Activated CD4-positive, alpha-beta T cell treated with anti-CD3 and anti-CD28 coated beads, Interleukin-2, amount 10 ng/mL, durations not matched to agents 24 days and 14 days (primary cell): ENCODE data around the gene ADCY6. TPM values are rescaled to one million over a fixed set of nuclear protein-coding genes. Genes with fewer than 3 reads are reported as not detected.

Experiments used
- DNase-seq: peaks from one replicate; pipeline ENCODE4 v3.0.0; 2022
- H3K27ac Mint-ChIP-seq: one replicate; pipeline ENCODE4 v1.8.0; 2022; ENCODE audit warnings: mild to moderate bottlenecking, mixed read lengths
- H3K27me3 Mint-ChIP-seq: one replicate; pipeline ENCODE4 v1.8.0; 2022; ENCODE audit warnings: mixed read lengths
- H3K36me3 Mint-ChIP-seq: one replicate; pipeline ENCODE4 v1.8.0; 2022; ENCODE audit warnings: low read depth, mild to moderate bottlenecking, mixed read lengths
- H3K4me1 Mint-ChIP-seq: one replicate; pipeline ENCODE4 v1.8.0; 2021; ENCODE audit warnings: mixed read lengths
- H3K4me3 Mint-ChIP-seq: one replicate; pipeline ENCODE4 v1.8.0; 2022; ENCODE audit warnings: mild to moderate bottlenecking, moderate library complexity, mixed read lengths
- H3K9me3 Mint-ChIP-seq: one replicate; pipeline ENCODE4 v1.8.0; 2021; ENCODE audit warnings: mixed read lengths
- intact Hi-C: fragments of 100-400 bp; cut with micrococcal nuclease; formaldehyde crosslinking; loops from one replicate; pipeline ENCODE4 v1.15.1; 2023
- total RNA-seq: library from RNA; stranded (reverse); gene quantifications from 2 replicates; pipeline ENCODE4 v1.2.3, GENCODE V29; 2022

Gene ADCY6
- 0.14 and 0.73 TPM in 2 replicates for total RNA-seq

GRCh38 chr12:48788854-48789775, at the start of gene ADCY6:
TSS of gene ADCY6 (minus strand) at chr12:48789089. CDS start at chr12:48783434, 5,655 bp downstream.
- Mint-ChIP-seq H3K4me1 (peaks cover 2% of the 10 kb centered on the region), H3K9me3 (no peaks in the 10 kb centered on the region), H3K36me3 (no peaks in the 10 kb centered on the region), H3K27ac (no peak within 1 kb of the TSS), H3K27me3 (peaks cover 46% of the 10 kb centered on the region), H3K4me3 (peak within 1 kb of the TSS; percentile 72)
- intact Hi-C loops: no loop called here
- DNase-seq: peak; percentile 63

- intact Hi-C loops: no loop called here
- H3K27me3 Mint-ChIP-seq: no peaks in the 10 kb centered on the region
- H3K27ac Mint-ChIP-seq: no peak overlapping the region
- H3K36me3 Mint-ChIP-seq: peaks cover 52% of the 10 kb centered on the region
- H3K9me3 Mint-ChIP-seq: no peaks in the 10 kb centered on the region
- H3K4me3 Mint-ChIP-seq: no peak overlapping the region
- DNase-seq: no peak
- H3K4me1 Mint-ChIP-seq: no peaks in the 10 kb centered on the region
Measured at GRCh38 chr12:48838048-48838447, 49.2 kb upstream of the ADCY6 start.

- intact Hi-C loops: no loop called here
- Mint-ChIP-seq H3K9me3 (no peaks in the 10 kb centered on the region), H3K27me3 (no peaks in the 10 kb centered on the region), H3K27ac (no peak overlapping the region), H3K4me1 (no peaks in the 10 kb centered on the region), H3K36me3 (peaks cover 66% of the 10 kb centered on the region), H3K4me3 (no peak overlapping the region)
- DNase-seq: no peak
Measured at GRCh38 chr12:48832321-48833060, 43.6 kb upstream of the ADCY6 start.

GRCh38 chr12:48831257-48831656, 42.4 kb upstream of the ADCY6 start:
- peaks cover 54% of the 10 kb centered on the region for H3K36me3 Mint-ChIP-seq
- H3K4me3 Mint-ChIP-seq: no peak overlapping the region
- H3K27me3 Mint-ChIP-seq: no peaks in the 10 kb centered on the region
- intact Hi-C loops: no loop called here
- no peaks in the 10 kb centered on the region for H3K4me1 Mint-ChIP-seq
- no peak for DNase-seq
- H3K9me3 Mint-ChIP-seq: no peaks in the 10 kb centered on the region
- no peak overlapping the region for H3K27ac Mint-ChIP-seq

GRCh38 chr12:48828841-48829575, 40.1 kb upstream of the ADCY6 start:
- intact Hi-C loops: no loop called here
- Mint-ChIP-seq H3K9me3 (no peaks in the 10 kb centered on the region), H3K4me3 (no peak overlapping the region), H3K27me3 (no peaks in the 10 kb centered on the region), H3K27ac (no peak overlapping the region), H3K36me3 (peaks cover 44% of the 10 kb centered on the region), H3K4me1 (no peaks in the 10 kb centered on the region)
- DNase-seq: no peak

GRCh38 chr12:48828293-48828692, 39.4 kb upstream of the ADCY6 start:
- Mint-ChIP-seq H3K36me3 (peaks cover 40% of the 10 kb centered on the region), H3K4me3 (no peak overlapping the region), H3K4me1 (no peaks in the 10 kb centered on the region), H3K27ac (no peak overlapping the region), H3K27me3 (no peaks in the 10 kb centered on the region), H3K9me3 (no peaks in the 10 kb centered on the region)
- no peak for DNase-seq
- intact Hi-C loops: no loop called here

GRCh38 chr12:48827513-48828096, 38.7 kb upstream of the ADCY6 start:
- intact Hi-C loops: no loop called here
- DNase-seq: no peak
- H3K27ac Mint-ChIP-seq: no peak overlapping the region

GRCh38 chr12:48827026-48827425, 38.1 kb upstream of the ADCY6 start:
- no peak overlapping the region for H3K27ac Mint-ChIP-seq
- H3K27me3 Mint-ChIP-seq: no peaks in the 10 kb centered on the region
- H3K9me3 Mint-ChIP-seq: no peaks in the 10 kb centered on the region
- no peak overlapping the region for H3K4me3 Mint-ChIP-seq
- intact Hi-C loops: no loop called here
- H3K36me3 Mint-ChIP-seq: peaks cover 32% of the 10 kb centered on the region
- no peak for DNase-seq
- H3K4me1 Mint-ChIP-seq: no peaks in the 10 kb centered on the region

More at GRCh38 chr12:48827513-48828096, 38.7 kb upstream of the ADCY6 start:
- peaks cover 37% of the 10 kb centered on the region for H3K36me3 Mint-ChIP-seq
- no peaks in the 10 kb centered on the region for H3K4me1 Mint-ChIP-seq
- no peaks in the 10 kb centered on the region for H3K9me3 Mint-ChIP-seq
- H3K4me3 Mint-ChIP-seq: no peak overlapping the region
- no peaks in the 10 kb centered on the region for H3K27me3 Mint-ChIP-seq

- Mint-ChIP-seq H3K4me3 (no peak overlapping the region), H3K4me1 (no peaks in the 10 kb centered on the region), H3K36me3 (peaks cover 27% of the 10 kb centered on the region), H3K9me3 (no peaks in the 10 kb centered on the region), H3K27ac (no peak overlapping the region), H3K27me3 (no peaks in the 10 kb centered on the region)
- intact Hi-C loops: no loop called here
- DNase-seq: no peak
Measured at GRCh38 chr12:48826209-48826855, 37.4 kb upstream of the ADCY6 start.

- DNase-seq: no peak
- Mint-ChIP-seq H3K9me3 (no peaks in the 10 kb centered on the region), H3K4me1 (no peaks in the 10 kb centered on the region), H3K4me3 (no peak overlapping the region), H3K36me3 (peaks cover 14% of the 10 kb centered on the region), H3K27me3 (peaks cover 2% of the 10 kb centered on the region), H3K27ac (no peak overlapping the region)
- intact Hi-C loops: no loop called here
Measured at GRCh38 chr12:48824905-48825304, 36.0 kb upstream of the ADCY6 start.

- no peak overlapping the region for H3K27ac Mint-ChIP-seq
- DNase-seq: no peak
- peaks cover 8% of the 10 kb centered on the region for H3K36me3 Mint-ChIP-seq
- intact Hi-C loops: no loop called here
- H3K27me3 Mint-ChIP-seq: peaks cover 3% of the 10 kb centered on the region
- no peak overlapping the region for H3K4me3 Mint-ChIP-seq
- no peaks in the 10 kb centered on the region for H3K9me3 Mint-ChIP-seq
- H3K4me1 Mint-ChIP-seq: peaks cover under 1% of the 10 kb centered on the region
Measured at GRCh38 chr12:48824112-48824511, 35.2 kb upstream of the ADCY6 start.

GRCh38 chr12:48823281-48823680, 34.4 kb upstream of the ADCY6 start:
- no peak for DNase-seq

GRCh38 chr12:48822711-48823110, 33.8 kb upstream of the ADCY6 start:
- H3K36me3 Mint-ChIP-seq: no peaks in the 10 kb centered on the region
- no peak overlapping the region for H3K27ac Mint-ChIP-seq
- peaks cover 9% of the 10 kb centered on the region for H3K27me3 Mint-ChIP-seq
- H3K9me3 Mint-ChIP-seq: no peaks in the 10 kb centered on the region
- DNase-seq: no peak
- H3K4me3 Mint-ChIP-seq: no peak overlapping the region
- intact Hi-C loops: no loop called here
- H3K4me1 Mint-ChIP-seq: peaks cover 7% of the 10 kb centered on the region

More at GRCh38 chr12:48823281-48823680, 34.4 kb upstream of the ADCY6 start:
- Mint-ChIP-seq H3K36me3 (no peaks in the 10 kb centered on the region), H3K4me3 (no peak overlapping the region), H3K4me1 (peaks cover 4% of the 10 kb centered on the region), H3K27me3 (peaks cover 7% of the 10 kb centered on the region), H3K27ac (no peak overlapping the region), H3K9me3 (no peaks in the 10 kb centered on the region)
- intact Hi-C loops: no loop called here
